GM18870 (cell line): ENCODE measurements around the gene IFRD2.
A peak's percentile ranks its signal among the peaks of the same experiment; 100 is the strongest.
"Not testable (repeated sequence)": the region's sequence is repeated elsewhere in the genome, so short reads cannot be mapped to it uniquely, and the experiment has no call there.

Source experiments
- ATAC-seq: cut with Tn5 transposase; IDR thresholded peaks from one replicate; pipeline ENCODE4 v1.9.1; 2021; ENCODE audit warnings: moderate library complexity; ENCODE audit not compliant: unreplicated experiment

IFRD2 gene

DNA sequence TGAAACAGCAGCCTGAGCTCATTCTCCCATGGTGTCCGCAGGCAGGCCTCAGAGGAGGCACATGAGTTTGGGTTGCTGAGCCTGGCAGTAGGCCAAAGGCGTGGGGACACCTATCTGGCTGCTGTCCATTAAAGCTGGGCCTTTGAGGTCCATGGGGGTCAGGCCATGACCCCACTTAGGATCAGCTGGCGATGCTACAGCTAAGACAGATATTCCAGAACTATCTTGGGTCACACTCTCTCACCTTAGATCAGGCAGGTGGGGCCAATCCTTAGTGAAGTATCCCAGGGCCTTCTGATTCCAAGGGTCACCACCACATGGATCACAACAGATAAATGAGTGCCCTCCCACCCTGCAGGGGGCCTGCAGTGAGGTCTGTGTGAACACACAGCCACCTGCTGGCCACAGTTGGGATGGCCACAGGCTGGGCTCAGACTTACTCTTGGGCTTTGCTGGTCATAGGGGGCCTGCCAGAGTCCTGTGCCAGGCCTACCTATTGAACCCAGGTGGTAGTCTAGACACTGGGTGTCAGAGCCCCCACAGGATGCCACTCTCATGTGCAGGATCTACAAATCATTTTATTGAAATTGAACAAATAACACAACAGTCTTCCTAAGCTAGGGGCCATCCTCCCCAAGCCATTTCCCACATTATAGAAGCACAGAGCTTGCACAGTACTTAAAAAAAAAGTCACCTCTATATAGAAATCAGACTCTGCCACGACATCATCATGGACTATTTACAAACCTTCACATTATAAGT lies 32.3 kb upstream of the IFRD2 start:
- no peak for ATAC-seq

DNA sequence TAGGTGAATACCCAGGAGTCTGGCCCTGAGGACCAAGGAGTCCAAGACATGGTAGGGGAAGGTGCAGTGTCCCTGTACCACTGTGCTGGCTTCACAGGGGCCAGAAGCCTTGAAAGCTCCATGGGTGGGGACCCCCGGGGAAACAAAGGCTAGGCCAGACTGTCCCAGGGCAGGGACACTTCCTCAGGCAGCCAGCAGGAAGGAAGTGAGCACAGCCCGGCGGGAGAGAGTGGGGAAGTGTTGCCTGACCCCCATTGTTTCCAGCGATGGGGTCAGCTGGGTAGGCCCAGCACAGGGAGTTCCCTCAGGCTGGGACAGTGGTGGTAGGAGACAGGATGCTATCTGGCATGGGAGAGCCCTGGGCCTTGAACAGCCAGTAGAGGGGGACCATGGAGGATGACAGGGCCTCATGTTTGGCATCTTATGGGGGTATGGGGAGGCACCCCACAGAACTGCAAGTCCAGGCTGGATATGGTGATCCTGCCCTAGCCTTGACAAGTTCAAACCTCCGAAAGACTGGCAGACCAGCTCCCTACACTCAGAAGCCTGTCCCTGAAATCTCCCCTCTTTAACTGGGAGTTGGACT lies 31.5 kb upstream of the IFRD2 start:
- ATAC-seq, result no peak

DNA sequence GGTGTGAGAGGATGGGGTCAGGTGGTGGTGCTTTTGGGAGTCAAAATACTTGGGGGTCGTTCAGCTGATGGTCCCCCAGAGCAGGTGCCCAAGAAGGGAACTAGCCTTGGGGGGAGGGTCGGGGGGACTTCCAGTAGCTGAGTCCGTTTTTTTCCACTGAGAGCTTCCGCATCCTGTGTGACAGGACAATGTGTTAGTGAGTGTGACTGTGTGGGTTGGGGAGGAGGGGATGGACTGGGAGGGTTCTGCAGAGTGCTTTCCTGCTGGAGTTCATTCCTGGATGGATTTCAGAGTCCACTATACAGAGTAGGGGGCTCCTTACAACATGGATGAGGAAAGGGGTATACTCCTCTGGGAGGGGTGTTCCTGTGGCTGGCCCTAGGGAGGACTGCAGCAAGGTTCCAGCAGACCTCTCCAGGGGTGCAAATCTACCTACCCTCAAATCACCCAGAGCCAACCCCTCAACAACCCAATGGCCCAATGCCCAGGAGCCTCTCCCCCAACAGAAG lies 30.9 kb upstream of the IFRD2 start:
- no peak for ATAC-seq

DNA sequence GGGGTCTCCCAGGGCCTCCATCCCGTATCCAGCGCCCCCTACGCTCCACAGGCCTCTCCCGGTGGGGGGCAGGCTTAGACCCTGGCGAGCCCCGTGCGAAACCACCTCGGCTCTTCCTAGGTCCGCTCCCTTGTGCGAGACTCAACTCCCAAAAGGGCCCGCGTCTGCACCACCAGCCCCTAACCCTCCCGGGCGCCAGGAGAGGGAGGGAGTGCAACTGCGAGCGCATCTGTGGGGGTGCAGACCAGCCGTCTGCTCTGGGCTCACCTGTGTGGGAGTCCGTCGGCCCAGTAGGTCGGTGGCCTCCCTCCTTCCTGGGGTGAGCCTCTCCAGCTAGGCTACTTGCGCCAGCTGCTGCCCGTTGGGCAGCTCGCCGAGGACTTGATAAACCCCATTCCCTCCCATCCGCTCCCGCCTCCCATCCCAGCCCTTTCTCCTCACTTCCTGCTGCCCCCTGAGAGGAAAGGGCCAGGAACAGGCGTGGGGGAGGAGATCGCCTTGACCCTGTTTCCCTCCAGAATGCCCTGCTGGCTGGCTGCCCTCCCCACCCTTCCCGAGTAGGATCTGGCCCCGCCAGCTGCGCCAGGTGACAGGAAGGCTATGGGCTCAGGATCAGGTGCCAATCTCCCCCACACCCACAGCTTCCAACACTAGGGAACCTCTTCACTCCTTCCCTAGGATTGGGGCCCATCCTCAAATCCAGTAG lies 30.3 kb upstream of the IFRD2 start, which contains the start of gene HYAL2:
HYAL2 (minus strand) TSS at position 360 of the 706 bp plus-strand sequence. CDS start 2,256 bp downstream, outside the sequence.
- ATAC-seq, result no peak

DNA sequence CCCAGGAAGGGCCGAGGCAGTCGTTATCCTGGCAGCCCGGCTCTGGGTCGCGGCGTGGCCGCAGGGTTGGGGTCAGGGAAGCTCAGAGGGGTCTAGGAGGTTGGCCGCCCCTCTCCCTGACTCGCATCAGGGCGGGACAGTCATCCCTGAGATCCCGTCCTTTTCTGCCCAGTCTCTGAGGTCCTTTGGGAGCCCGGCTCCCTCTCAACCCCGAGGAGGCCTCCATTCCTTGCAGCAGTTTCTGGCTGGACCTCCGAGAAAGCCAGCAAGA lies 29.8 kb upstream of the IFRD2 start:
- ATAC-seq, result no peak

DNA sequence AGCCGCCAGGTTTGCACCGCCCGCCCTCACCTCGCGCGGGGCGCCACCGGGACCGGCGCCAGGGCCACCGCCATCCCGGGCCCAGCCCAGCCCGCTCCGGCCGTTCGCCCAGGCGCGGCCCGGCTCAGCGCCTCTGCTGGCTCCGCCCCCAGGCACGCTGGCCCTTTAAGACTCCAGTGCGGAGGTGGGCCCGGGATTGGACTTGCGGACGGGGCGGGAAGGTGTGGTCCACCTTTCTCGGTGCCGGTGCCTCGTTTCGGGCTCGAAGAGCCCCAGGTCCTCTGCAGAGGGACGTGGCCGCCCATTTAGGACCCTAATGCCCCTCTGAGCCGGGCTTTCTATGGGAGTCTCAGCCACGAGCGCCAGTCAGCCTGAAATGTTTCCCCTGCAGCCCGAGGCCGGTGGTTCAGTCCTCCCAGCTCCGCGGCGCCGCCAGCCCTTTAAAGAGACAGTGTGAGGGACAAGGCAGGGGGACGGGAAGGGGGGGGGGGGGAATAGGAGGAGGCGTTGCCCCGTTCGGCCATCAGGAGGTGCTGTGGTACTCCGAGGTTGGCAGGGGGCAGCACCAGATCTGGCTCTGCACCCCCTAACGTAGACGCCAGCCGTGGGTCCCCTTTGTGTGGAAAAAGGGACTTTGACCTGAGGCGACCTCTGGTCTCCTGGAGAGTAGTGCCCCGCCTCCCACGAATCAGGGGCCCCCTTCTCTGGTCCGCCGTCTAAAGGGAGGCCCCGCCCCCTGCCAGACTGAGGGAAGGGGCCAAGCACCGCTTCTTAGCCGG lies 29.3 kb upstream of the IFRD2 start:
- ATAC-seq, result peak; percentile 51

DNA sequence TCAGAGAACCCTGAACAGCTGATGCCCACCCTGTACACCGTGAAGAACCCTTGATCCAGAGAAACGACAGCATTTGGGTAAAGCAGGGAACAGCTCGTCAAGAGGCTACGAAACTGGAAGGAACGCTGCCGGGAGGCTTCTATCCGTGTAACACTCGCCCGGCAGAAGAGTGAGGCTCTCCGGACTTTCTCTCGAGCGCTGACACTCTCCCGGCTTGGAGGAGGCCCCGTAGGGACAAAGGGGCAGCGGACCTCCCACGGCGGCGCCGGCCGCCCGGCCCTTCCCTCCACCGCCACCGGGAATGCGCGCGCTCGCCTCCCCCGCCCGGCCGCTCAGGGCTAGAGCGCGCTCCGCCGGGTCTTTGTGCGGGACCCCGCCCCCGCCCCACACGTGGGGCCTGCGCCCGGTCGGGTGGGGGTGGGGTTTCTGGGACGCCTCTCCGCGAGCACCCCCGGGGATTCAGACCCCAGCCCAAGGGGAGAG lies 28.7 kb upstream of the IFRD2 start:
- ATAC-seq, result peak; percentile 27

DNA sequence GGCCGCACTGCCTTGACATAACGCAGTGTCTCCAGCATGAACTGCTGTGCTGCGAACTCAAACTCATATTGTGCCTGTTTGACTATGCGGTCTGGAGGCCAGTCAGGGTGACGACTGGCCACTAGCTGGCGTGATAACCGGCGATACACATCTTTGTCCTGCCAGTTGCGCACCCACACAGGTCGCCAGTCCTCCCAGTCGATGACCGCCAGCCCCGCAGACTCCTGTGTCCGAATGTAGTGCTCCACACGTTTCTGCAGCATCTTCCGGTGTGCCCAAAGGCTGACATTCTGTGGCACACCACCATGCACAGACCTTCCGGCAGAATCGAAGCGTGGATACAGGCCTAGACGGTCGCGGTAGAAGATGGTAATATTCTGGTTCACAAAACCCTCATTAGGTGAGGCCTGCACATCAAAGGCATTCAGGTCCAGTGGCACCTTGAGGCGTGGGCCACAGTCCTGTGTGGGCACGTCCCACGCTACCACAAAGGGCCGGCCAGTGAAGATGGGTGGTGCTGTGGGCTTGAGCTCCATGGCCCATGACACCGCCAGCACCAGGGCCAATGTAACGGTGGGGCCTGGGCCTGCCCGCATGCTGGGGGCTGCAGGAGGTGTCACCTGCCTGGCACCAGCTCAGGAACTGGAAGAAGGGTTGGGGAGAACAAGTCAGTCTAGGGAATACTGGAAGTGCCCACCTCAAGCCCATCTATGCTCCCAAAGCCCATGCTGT lies 27.8 kb upstream of the IFRD2 start:
- no peak for ATAC-seq

DNA sequence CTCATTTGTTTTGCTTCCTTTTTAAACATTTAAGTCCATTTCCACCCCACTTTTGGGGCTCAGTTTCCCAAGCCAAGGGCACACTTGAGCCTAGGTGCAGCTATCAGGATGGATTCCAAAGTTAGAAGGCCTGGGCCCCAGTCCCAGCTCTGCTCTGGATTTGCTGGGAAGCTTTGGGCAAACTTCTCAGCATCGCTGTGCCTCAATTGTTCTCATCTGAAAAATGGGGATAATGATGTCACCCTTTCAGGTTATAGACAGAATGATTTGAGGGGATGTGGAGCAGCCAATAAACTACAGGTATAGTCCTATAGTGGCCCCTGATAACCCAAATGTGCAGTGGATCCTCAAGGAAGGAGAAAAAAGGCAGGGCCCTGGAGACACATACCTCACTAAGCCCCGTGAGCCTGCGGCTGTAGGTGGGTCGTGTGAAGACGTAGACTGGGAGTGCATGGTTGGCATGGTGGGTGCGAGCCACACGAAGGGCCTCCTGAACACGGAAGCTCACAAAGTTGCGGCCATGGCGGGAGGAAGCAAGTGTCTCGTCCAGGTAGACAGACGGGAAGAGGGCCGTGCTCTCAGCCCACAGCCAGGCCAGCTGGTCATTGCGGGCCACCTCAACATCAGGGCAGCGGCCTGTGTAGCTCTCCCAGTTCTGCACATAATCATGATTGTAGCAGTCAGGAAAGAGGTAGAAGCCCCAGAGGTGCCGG lies 27.1 kb upstream of the IFRD2 start:
- ATAC-seq, result no peak

DNA sequence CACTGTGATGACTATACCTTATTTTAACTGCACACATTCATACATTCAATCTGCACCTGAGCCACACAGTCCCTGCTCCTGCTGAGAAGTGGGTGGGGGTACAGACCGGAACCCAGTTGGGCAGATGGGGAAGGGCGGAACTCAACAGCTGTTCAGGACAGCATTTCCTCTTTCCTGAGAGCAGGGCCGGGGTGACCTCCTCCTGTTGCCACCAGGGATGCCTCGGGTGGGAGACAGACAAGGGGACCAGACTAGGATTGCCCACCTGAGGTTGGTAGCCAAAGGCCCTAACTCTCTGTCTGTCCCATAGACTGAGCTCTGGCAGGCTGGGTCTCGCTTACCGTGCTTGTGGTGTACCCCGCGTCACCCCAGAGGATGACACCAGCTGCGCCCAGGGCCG lies 26.4 kb upstream of the IFRD2 start:
- ATAC-seq, result no peak

DNA sequence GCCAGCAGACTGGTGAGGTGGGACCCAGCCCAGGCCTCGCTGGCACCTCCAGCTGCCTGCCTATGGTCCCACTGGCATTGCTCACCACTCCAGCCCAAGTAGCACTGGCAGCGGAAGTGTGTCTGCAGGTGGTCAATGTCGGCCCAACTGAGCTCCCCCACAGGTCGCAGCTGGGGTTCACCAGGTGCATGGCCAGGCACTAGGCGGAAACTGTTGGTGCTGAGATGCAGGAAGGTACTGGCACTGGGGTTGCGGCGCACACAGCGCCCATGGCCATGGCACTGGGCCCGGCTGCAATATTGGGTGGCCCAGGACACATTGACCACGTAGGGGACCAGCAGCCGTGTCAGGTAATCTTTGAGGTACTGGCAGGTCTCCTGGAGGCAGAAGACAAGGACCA lies 25.9 kb upstream of the IFRD2 start:
- ATAC-seq, result no peak

DNA sequence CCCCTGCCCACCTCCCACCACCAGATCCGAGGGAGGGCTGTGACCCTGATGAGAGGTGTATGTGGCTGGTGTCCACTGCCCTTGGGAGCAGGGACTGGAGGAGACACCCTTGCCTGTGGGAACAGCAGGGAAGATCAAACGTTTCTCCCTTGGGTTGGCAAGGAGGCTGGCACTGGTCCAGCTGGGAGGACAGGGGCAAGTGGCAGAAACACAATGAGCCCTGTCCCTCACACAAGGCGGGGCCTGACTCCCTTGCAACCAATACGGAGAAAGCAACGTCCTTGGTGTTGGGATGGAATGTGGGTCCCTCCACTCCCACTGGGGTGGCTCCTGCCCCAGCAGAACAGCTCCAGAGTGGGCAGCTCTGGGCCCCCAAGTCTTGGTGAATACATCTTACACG lies 25.1 kb upstream of the IFRD2 start:
- no peak for ATAC-seq

DNA sequence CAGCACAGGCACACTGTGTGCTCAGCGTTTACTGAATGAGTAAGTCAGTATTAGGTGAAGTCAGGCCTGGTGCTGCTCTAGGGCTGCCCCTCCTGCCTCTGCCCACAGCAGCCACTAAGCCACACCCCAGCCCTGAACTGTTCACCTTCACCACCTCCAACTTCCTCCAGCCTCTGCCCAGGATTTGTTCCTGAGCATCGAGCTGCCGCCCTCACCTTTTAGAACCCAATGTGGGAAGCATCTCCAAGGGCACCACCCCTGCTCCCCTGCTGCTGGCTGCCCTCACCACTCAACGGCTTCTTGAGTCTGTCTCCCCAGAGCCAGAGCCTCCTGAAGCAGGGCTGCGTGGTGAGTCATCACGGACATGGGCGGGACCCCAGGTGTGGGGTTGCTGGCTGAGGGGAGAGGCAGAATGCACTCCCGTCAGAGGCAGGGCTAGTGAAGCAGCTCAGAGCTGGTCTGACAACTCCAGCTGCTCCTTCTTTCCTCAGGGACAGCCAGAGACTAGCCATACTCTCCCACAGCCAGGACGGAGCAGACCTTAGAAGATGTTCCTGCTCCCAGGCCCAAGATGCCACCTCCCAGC lies 24.5 kb upstream of the IFRD2 start:
- ATAC-seq, result no peak

DNA sequence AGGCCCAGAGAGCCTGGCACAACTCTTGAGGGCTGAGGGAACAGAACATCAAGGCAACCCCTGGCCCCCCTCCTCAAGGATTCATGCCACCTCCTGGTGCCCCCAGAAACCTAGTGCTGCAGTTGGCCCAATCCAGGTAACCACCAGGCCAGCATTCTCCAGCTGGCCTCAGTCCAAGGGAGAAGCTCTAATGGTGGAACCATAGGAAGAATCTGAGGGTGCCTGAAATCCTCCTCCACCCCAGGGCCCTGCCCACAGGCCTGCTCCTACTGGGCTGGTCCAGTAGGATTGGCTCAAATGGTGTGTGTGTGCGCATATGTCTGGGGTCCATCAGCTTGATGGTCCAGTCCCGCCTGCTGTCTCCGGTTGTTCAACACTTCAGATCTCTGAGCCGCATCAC lies 22.6 kb upstream of the IFRD2 start:
- no peak for ATAC-seq

DNA sequence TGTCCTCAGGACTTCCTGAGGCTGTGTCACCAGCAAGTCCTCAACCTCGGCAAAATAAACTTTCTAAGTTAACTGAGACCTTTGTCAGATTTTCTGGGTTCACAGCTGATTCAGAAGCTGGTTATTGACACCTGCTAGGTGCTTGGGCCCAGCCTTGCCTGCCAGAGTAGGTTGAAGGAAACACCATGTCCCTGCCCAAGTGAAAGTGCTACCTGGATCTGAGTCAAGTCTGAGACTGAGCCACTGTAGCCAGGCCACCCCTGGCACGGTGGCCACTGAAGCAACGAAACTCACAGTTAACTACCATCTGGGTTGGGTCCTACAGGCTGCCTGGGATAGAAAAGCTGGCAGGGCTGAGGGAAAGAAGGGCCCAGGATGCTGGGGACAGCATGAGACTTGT lies 22.1 kb upstream of the IFRD2 start:
- no peak for ATAC-seq

DNA sequence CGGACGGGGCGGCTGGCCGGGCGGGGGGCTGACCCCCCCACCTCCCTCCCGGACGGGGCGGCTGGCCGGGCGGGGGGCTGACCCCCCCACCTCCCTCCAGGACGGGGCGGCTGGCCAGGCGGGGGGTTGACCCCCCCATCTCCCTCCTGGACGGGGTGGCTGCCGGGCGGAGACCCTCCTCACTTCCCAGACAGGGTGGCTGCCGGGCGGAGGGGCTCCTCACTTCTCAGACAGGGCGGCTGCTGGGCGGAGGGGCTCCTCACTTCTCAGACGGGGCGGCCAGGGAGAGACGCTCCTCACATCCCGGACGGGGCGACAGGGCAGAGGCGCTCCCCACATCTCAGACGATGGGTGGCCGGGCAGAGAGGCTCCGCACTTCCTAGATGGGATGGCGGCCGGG lies 19.8 kb upstream of the IFRD2 start:
- ATAC-seq, result not testable (repeated sequence)

DNA sequence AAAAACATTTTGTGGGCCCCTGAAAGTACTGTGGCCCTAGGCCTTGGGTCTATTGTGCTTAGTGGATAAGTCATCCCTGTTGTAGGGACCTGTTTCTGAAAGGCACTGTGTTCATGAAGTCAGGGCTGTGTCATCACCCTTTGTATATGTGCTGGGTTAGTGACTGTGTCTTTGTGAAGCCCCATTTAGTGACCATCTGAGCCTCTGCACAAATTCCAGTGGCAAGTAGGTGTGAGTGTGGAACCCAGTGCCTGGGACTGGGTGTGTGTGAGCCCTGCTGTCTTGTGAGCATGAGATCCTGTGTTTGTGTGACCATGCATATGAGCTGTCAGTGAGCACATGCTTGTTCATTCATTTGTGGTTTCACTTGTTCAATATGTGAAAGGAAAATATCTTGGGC lies 12.4 kb upstream of the IFRD2 start:
- ATAC-seq, result no peak

DNA sequence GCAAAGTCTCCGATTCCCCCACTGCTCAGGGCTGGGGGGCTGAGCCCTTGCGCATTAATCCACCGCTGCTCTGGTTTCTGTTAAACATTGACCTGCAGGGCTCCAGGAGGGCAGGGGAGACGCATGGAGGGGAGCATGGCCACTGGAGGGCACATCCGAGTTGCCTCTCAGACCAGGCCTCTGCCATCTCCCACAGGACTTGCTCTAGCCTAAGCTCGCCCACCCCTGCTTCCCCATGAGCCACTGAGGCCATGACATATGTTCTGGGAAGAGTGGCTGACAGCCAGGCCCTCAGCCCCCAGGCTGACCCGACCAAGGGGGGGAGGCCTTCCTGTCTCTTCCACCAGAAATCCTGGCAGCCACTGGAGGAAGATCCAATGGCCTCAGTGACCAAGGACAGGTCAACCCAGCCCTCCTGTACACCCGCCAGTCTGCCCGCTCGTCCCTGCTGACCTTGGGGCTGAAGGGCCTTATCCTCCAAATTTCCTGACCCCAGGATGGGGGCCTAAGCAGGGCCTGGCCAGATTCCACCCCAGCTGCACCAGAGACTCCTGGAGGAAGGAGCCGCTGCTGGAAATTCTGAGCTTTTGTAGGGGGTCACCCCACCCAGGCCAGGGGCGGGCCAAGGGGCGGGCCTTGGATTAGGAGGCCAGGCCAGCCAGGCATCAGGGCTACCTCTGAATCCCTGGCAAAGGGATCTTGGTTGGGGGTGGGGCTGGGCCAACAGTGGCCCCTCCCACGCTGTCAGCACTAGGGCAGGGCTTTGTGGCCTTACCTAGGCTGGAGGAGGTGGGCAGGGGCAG lies 11.0 kb upstream of the IFRD2 start, which contains the start of gene HYAL1:
HYAL1 (minus strand) TSS at position 562 of the 803 bp plus-strand sequence. CDS start 618 bp downstream, outside the sequence.
- no peak for ATAC-seq
